ENCODE results near the gene BLOC1S1.
A peak's percentile ranks its signal among the peaks of the same experiment; 100 is the strongest.

Gene BLOC1S1

GRCh38 chr12:55682087-55682796 lies 33.6 kb upstream of the BLOC1S1 start:
- TF ChIP-seq CTCF (IDR thresholded peaks at IDR 0.05) = no peak
- Histone ChIP-seq H3K4me3 (ENCODE audit: low read depth, low read length) (no peak overlapping the region), H3K4me2 (ENCODE audit: low read length) (peak overlapping the region; percentile 18), H3K9ac (no peak overlapping the region), H3K4me1 (peaks cover 7% of the 10 kb centered on the region), H3K36me3 (ENCODE audit: control insufficient read depth, insufficient read depth, low read length) (no peaks in the 10 kb centered on the region), H3K27me3 (ENCODE audit: control insufficient read depth, insufficient read depth, low read length) (no peaks in the 10 kb centered on the region), H3K79me2 (no peaks in the 10 kb centered on the region), H3K27ac (no peak overlapping the region), H2AFZ (peak overlapping the region; percentile 83), H3K9me3 (ENCODE audit: control insufficient read depth, low read length) (no peaks in the 10 kb centered on the region)

- no peaks in the 10 kb centered on the region for H3K79me2 ChIP-seq
- H3K27ac ChIP-seq = no peak overlapping the region
- H3K9me3 ChIP-seq (ENCODE audit: control insufficient read depth, low read length) = no peaks in the 10 kb centered on the region
- no peak overlapping the region for H3K4me3 ChIP-seq (ENCODE audit: low read depth, low read length)
- H3K9ac ChIP-seq = no peak overlapping the region
- TF ChIP-seq CTCF (IDR thresholded peaks at IDR 0.05) = no peak
- no peaks in the 10 kb centered on the region for H3K27me3 ChIP-seq (ENCODE audit: control insufficient read depth, insufficient read depth, low read length)
- H3K4me2 ChIP-seq (ENCODE audit: low read length) = no peak overlapping the region
- peaks cover 7% of the 10 kb centered on the region for H3K4me1 ChIP-seq
- no peaks in the 10 kb centered on the region for H3K36me3 ChIP-seq (ENCODE audit: control insufficient read depth, insufficient read depth, low read length)
- no peak overlapping the region for H2AFZ ChIP-seq
Measured at GRCh38 chr12:55683676-55684075, 32.2 kb upstream of the BLOC1S1 start.

- H3K27ac ChIP-seq = no peak overlapping the region
Measured at GRCh38 chr12:55684761-55685370, 31.0 kb upstream of the BLOC1S1 start.

GRCh38 chr12:55685671-55686070 lies 30.2 kb upstream of the BLOC1S1 start:
- H3K36me3 ChIP-seq (ENCODE audit: control insufficient read depth, insufficient read depth, low read length) = no peaks in the 10 kb centered on the region
- H3K79me2 ChIP-seq = no peaks in the 10 kb centered on the region
- no peaks in the 10 kb centered on the region for H3K27me3 ChIP-seq (ENCODE audit: control insufficient read depth, insufficient read depth, low read length)
- no peak overlapping the region for H3K4me2 ChIP-seq (ENCODE audit: low read length)
- no peak for TF ChIP-seq CTCF (IDR thresholded peaks at IDR 0.05)
- H3K4me3 ChIP-seq (ENCODE audit: low read depth, low read length) = no peak overlapping the region
- peaks cover 7% of the 10 kb centered on the region for H3K4me1 ChIP-seq
- no peak overlapping the region for H3K9ac ChIP-seq
- no peak overlapping the region for H3K27ac ChIP-seq
- no peaks in the 10 kb centered on the region for H3K9me3 ChIP-seq (ENCODE audit: control insufficient read depth, low read length)
- no peak overlapping the region for H2AFZ ChIP-seq

More at GRCh38 chr12:55684761-55685370, 31.0 kb upstream of the BLOC1S1 start:
- Histone ChIP-seq H2AFZ (no peak overlapping the region), H3K4me2 (ENCODE audit: low read length) (no peak overlapping the region), H3K36me3 (ENCODE audit: control insufficient read depth, insufficient read depth, low read length) (no peaks in the 10 kb centered on the region), H3K4me1 (peaks cover 7% of the 10 kb centered on the region), H3K27me3 (ENCODE audit: control insufficient read depth, insufficient read depth, low read length) (no peaks in the 10 kb centered on the region), H3K4me3 (ENCODE audit: low read depth, low read length) (no peak overlapping the region), H3K79me2 (no peaks in the 10 kb centered on the region), H3K9ac (no peak overlapping the region), H3K9me3 (ENCODE audit: control insufficient read depth, low read length) (no peaks in the 10 kb centered on the region)
- TF ChIP-seq CTCF (IDR thresholded peaks at IDR 0.05) = no peak
